PC-3 (cell line): Measurements from ENCODE around the gene RIMKLA.

Experiments
- CTCF ChIP-seq: fragments of 300-600 bp; sonication (generic); conservative IDR thresholded peaks from 2 replicates; pipeline ENCODE4 v1.5.1; 2017; ENCODE audit warnings: antibody characterized with exemption, low read depth, mild to moderate bottlenecking, low read length
- EZH2 ChIP-seq: fragments of 300-600 bp; sonication (generic); IDR thresholded peaks from one replicate; pipeline ENCODE4 v1.6.1; 2017; ENCODE audit warnings: antibody characterized with exemption, mild to moderate bottlenecking, low read length; ENCODE audit not compliant: unreplicated experiment
- EZH2phosphoT487 ChIP-seq: fragments of 300-600 bp; sonication (generic); IDR thresholded peaks from 2 replicates; pipeline ENCODE4 v1.6.1; 2018; ENCODE audit warnings: mild to moderate bottlenecking, antibody characterized with exemption, low read length, borderline replicate concordance

DNA sequence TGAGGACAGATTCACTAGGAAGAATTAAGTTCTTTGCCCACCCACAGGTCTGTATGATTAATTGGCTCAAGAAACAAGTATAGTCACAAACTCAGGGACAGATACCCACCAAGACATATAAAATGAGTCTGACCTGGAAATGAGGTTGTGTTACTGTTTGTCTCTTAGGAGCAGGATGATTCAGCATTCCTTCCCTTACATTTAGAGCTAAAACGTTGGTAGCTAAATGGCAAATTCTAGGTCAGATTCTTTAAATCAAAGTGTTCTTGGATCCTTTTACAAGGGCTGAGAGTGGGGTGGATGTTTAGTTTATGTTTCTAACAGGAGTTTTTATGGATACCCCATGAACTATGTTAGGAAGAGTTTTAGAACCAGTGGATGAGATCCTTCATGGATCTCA, 4.7 kb downstream of the RIMKLA start:
- TF ChIP-seq CTCF (no peak), EZH2 (no peak), EZH2phosphoT487 (no peak)
